ENCODE data around the gene MINDY4. TPM values are rescaled to one million over a fixed set of nuclear protein-coding genes. Genes with fewer than 3 reads are reported as not detected.

MINDY4 gene
- total and polyA plus RNA-seq, 2 of the 4 experiments (the other 2 are of a cell fraction), result 1.8 to 3.6 TPM

DNA sequence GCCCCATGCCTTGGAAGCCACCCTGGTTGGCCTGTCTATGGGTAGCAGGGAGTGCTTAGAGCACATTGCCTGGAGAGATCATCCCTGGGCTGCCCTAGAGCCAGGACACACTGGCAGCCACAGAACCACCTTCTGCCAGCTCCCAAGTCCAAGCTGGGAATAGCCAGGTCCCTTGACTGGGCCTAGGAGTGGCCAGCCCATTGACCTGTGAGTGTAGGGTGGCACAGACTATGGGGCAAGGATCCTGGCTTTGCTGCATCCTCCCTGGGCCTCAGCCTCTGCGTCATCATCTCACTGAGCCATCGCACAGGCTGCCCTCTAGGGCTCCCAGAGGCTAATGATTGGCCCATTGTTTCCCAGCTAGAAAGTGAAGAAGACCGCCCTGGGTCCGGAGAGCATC, 147.5 kb downstream of the MINDY4 start:
- Histone ChIP-seq H4K8ac (ENCODE audit: low read depth in 2 of 2, low read length in 2 of 2) (no peak overlapping the region), H3K14ac (replicated peaks; ENCODE audit: low read depth, low read length) (no peak overlapping the region), H3K4me1 (ENCODE audit: control insufficient read depth, insufficient read depth, low read length) (peaks cover 12% of the 10 kb centered on the region), H3K79me1 (ENCODE audit: low read depth in 1 of 2, low read length in 2 of 2) (no peaks in the 10 kb centered on the region), H2AFZ (replicated peaks; ENCODE audit: low read length, poor library complexity) (peak overlapping the region; percentile 33), H2BK5ac (ENCODE audit: low read depth, low read length, poor library complexity, severe bottlenecking) (no peak overlapping the region), H4K20me1 (ENCODE audit: insufficient read depth, low read length) (no peaks in the 10 kb centered on the region), H3K9me1 (ENCODE audit: insufficient read depth, low read length) (peaks cover 13% of the 10 kb centered on the region; the same call in 1 of the 2 replicates), H3K9me3 (ENCODE audit: control insufficient read depth, insufficient read depth, low read length) (no peaks in the 10 kb centered on the region), H4K5ac (ENCODE audit: low read depth, low read length) (no peak overlapping the region), H3K9ac (ENCODE audit: low read depth, low read length) (no peak overlapping the region), H3K4me3 (ENCODE audit: insufficient read depth, low read depth, low read length) (no peak overlapping the region), H2BK120ac (ENCODE audit: low read depth, low read length) (no peak overlapping the region), H3K56ac (ENCODE audit: extremely low read depth, insufficient read depth, low read length) (no peak overlapping the region), H3K4me2 (ENCODE audit: low read depth, low read length) (no peak overlapping the region), H2AK5ac (ENCODE audit: low read depth, low read length) (no peak overlapping the region; the same call in 1 of the 2 replicates), H2BK20ac (ENCODE audit: low read depth, low read length) (no peak overlapping the region), H3K18ac (ENCODE audit: low read depth, low read length) (no peak overlapping the region), H2AK9ac (replicated peaks; ENCODE audit: low read depth, low read length, poor library complexity) (no peak overlapping the region), H2BK15ac (ENCODE audit: low read depth, low read length) (no peak overlapping the region), H3K27ac (ENCODE audit: insufficient read depth, low read length) (no peak overlapping the region), H3K27me3 (ENCODE audit: control insufficient read depth, insufficient read depth, low read length) (no peaks in the 10 kb centered on the region), H3K23ac (ENCODE audit: low read depth, low read length) (no peak overlapping the region), H3K36me3 (ENCODE audit: control insufficient read depth, insufficient read depth, low read length) (no peaks in the 10 kb centered on the region), H3K4ac (ENCODE audit: low read depth, low read length) (no peak overlapping the region), H4K91ac (ENCODE audit: insufficient read depth, low read depth, low read length) (no peak overlapping the region)
- no TSS peak for BruUV-seq (replicated peaks)
- TF ChIP-seq RAD21 (IDR thresholded peaks at IDR 0.05; ENCODE audit: low read length) (no peak), RCOR1 (IDR thresholded peaks at IDR 0.05; ENCODE audit: insufficient replicate concordance, low read length) (no peak), MAZ (IDR thresholded peaks at IDR 0.05; ENCODE audit: borderline replicate concordance, low read depth, low read length) (no peak), MAFK (IDR thresholded peaks at IDR 0.05; ENCODE audit: low read depth, low read length) (no peak), CEBPB (IDR thresholded peaks at IDR 0.05; ENCODE audit: low read depth, low read length) (no peak), MXI1 (IDR thresholded peaks at IDR 0.05; ENCODE audit: borderline replicate concordance, low read depth, low read length) (no peak)
- TF ChIP-seq, protein P1, sequence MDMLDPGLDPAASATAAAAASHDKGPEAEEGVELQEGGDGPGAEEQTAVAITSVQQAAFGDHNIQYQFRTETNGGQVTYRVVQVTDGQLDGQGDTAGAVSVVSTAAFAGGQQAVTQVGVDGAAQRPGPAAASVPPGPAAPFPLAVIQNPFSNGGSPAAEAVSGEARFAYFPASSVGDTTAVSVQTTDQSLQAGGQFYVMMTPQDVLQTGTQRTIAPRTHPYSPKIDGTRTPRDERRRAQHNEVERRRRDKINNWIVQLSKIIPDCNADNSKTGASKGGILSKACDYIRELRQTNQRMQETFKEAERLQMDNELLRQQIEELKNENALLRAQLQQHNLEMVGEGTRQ (IDR thresholded peaks at IDR 0.05; ENCODE audit: low read depth, low read length), result no peak
- TF ChIP-seq, protein P2, sequence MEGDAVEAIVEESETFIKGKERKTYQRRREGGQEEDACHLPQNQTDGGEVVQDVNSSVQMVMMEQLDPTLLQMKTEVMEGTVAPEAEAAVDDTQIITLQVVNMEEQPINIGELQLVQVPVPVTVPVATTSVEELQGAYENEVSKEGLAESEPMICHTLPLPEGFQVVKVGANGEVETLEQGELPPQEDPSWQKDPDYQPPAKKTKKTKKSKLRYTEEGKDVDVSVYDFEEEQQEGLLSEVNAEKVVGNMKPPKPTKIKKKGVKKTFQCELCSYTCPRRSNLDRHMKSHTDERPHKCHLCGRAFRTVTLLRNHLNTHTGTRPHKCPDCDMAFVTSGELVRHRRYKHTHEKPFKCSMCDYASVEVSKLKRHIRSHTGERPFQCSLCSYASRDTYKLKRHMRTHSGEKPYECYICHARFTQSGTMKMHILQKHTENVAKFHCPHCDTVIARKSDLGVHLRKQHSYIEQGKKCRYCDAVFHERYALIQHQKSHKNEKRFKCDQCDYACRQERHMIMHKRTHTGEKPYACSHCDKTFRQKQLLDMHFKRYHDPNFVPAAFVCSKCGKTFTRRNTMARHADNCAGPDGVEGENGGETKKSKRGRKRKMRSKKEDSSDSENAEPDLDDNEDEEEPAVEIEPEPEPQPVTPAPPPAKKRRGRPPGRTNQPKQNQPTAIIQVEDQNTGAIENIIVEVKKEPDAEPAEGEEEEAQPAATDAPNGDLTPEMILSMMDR (conservative IDR thresholded peaks at IDR 0.05; ENCODE audit: low read depth, low read length), result no peak
- TF ChIP-seq, protein P3, sequence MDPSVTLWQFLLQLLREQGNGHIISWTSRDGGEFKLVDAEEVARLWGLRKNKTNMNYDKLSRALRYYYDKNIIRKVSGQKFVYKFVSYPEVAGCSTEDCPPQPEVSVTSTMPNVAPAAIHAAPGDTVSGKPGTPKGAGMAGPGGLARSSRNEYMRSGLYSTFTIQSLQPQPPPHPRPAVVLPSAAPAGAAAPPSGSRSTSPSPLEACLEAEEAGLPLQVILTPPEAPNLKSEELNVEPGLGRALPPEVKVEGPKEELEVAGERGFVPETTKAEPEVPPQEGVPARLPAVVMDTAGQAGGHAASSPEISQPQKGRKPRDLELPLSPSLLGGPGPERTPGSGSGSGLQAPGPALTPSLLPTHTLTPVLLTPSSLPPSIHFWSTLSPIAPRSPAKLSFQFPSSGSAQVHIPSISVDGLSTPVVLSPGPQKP (IDR thresholded peaks at IDR 0.05; ENCODE audit: borderline replicate concordance, low read depth, low read length), result no peak
- DNase-seq (no peak), ATAC-seq (ENCODE audit: low read depth) (no peak)
- WGBS, 2 experiments (ENCODE audit: extremely low coverage in 2 of 2, insufficient read length in 1 of 2), result 100% methylated on average over 2 of the region's 4 CpGs; no CpG with 5 or more reads in 1 of the 2 experiments
- POLR2A ChIA-PET (ENCODE audit: unreplicated experiment), result no interaction called here
- intact Hi-C loops (cut with micrococcal nuclease), result no loop called here
- in situ Hi-C loops (cut with MboI; ENCODE audit: low sequenced_read_pairs), result no loop called here
- CTCF ChIA-PET, result interaction anchor here (1.0 to 2.3 kb wide), 2 partner anchors 11 to 20 kb away, joined by 4 to 9 read pairs; no protein-coding TSS in a partner anchor
- dilution Hi-C loops (cut with HindIII; ENCODE audit: low sequenced_read_pairs, unreplicated experiment), result no loop called here

Measured in IMR-90 (cell line).